ENCODE measurements around the gene GCN1. TPM values are rescaled to one million over a fixed set of nuclear protein-coding genes. Genes with fewer than 3 reads are reported as not detected.

Gene GCN1
- polyA plus RNA-seq, 1 donor (not counting 4 experiments of a cell fraction or from before 2014, with no cell fraction given) = 34.1 TPM

GRCh38 chr12:120121766-120122293 is 72.7 kb downstream of the GCN1 start:
- Histone ChIP-seq H3K9me1 (ENCODE audit: control insufficient read depth, extremely low read depth, insufficient read depth, low read length) (no peaks in the 10 kb centered on the region), H2AFZ (ENCODE audit: control insufficient read depth, low read length) (no peak overlapping the region), H3K79me2 (ENCODE audit: control insufficient read depth, insufficient read depth, low read length) (peaks cover 10% of the 10 kb centered on the region), H3K9ac (ENCODE audit: control insufficient read depth, extremely low read depth, insufficient read depth, low read length) (no peak overlapping the region), H3K4me1 (ENCODE audit: control insufficient read depth, extremely low read depth, insufficient read depth, low read length) (peaks cover 15% of the 10 kb centered on the region), H3K4me3 (ENCODE audit: control insufficient read depth in 2 of 3, extremely low read depth in 1 of 3, insufficient read depth in 2 of 3, low read depth in 1 of 3, low read length in 3 of 3) (no peak overlapping the region), H3K4me2 (ENCODE audit: control insufficient read depth, extremely low read depth, insufficient read depth, low read depth, low read length) (no peak overlapping the region), H3K36me3 (ENCODE audit: control insufficient read depth in 2 of 2, extremely low read depth in 1 of 2, insufficient read depth in 2 of 2, low read length in 2 of 2) (peaks cover 4 to 7% of the 10 kb centered on the region in 2 experiments), H3K27me3 (ENCODE audit: control insufficient read depth, extremely low read depth, insufficient read depth, low read length) (no peaks in the 10 kb centered on the region), H3K9me3 (ENCODE audit: control insufficient read depth, low read depth, low read length) (no peaks in the 10 kb centered on the region), H4K20me1 (ENCODE audit: control insufficient read depth, extremely low read depth, insufficient read depth, low read length) (no peaks in the 10 kb centered on the region), H3K27ac (ENCODE audit: control insufficient read depth, insufficient read depth, low read length) (no peak overlapping the region)
- TF ChIP-seq, protein P1, sequence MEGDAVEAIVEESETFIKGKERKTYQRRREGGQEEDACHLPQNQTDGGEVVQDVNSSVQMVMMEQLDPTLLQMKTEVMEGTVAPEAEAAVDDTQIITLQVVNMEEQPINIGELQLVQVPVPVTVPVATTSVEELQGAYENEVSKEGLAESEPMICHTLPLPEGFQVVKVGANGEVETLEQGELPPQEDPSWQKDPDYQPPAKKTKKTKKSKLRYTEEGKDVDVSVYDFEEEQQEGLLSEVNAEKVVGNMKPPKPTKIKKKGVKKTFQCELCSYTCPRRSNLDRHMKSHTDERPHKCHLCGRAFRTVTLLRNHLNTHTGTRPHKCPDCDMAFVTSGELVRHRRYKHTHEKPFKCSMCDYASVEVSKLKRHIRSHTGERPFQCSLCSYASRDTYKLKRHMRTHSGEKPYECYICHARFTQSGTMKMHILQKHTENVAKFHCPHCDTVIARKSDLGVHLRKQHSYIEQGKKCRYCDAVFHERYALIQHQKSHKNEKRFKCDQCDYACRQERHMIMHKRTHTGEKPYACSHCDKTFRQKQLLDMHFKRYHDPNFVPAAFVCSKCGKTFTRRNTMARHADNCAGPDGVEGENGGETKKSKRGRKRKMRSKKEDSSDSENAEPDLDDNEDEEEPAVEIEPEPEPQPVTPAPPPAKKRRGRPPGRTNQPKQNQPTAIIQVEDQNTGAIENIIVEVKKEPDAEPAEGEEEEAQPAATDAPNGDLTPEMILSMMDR (optimal IDR thresholded peaks at IDR 0.05 in 1 of 3, IDR thresholded peaks at IDR 0.05 in 1 of 3, conservative IDR thresholded peaks at IDR 0.05 in 1 of 3; ENCODE audit: extremely low read depth in 1 of 3, insufficient read depth in 2 of 3, low read length in 3 of 3) = no peak
- TF ChIP-seq EZH2 (IDR thresholded peaks at IDR 0.05; ENCODE audit: low read length) = no peak
- DNase-seq (ENCODE audit: low read depth, low spot score) (no peak), FAIRE-seq (no peak)
- dilution Hi-C loops (cut with MboI; ENCODE audit: extremely low pct_ligation_motif_present, low sequenced_read_pairs) = no loop called here

DNA sequence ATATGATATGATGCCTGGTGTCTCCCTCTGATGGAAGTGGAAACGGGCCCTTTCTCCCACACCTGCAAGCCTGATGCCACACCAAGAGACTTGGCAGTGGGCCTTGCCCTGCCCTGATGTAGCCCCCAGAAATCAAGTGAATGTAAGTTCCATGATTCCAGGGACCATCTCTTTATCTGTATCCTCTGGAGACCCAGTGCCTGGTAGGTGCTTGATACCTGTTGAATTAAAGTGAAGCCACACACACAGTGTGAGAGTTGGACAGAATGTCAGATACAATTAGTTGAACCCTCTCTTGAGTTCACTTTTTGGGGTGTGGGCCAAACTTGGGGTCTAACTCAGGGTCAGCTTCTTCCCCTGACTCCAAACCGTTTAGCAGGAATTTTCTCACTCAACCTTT is 73.2 kb downstream of the GCN1 start:
- TF ChIP-seq, protein P1 (optimal IDR thresholded peaks at IDR 0.05 in 1 of 3, IDR thresholded peaks at IDR 0.05 in 1 of 3, conservative IDR thresholded peaks at IDR 0.05 in 1 of 3; ENCODE audit: extremely low read depth in 1 of 3, insufficient read depth in 2 of 3, low read length in 3 of 3) = no peak
- no peak for TF ChIP-seq EZH2 (IDR thresholded peaks at IDR 0.05; ENCODE audit: low read length)
- Histone ChIP-seq H3K27me3 (ENCODE audit: control insufficient read depth, extremely low read depth, insufficient read depth, low read length) (no peaks in the 10 kb centered on the region), H3K9me3 (ENCODE audit: control insufficient read depth, low read depth, low read length) (no peaks in the 10 kb centered on the region), H3K79me2 (ENCODE audit: control insufficient read depth, insufficient read depth, low read length) (peaks cover 10% of the 10 kb centered on the region), H3K27ac (ENCODE audit: control insufficient read depth, insufficient read depth, low read length) (no peak overlapping the region), H3K4me3 (ENCODE audit: control insufficient read depth in 2 of 3, extremely low read depth in 1 of 3, insufficient read depth in 2 of 3, low read depth in 1 of 3, low read length in 3 of 3) (no peak overlapping the region), H3K9me1 (ENCODE audit: control insufficient read depth, extremely low read depth, insufficient read depth, low read length) (no peaks in the 10 kb centered on the region), H4K20me1 (ENCODE audit: control insufficient read depth, extremely low read depth, insufficient read depth, low read length) (no peaks in the 10 kb centered on the region), H3K4me2 (ENCODE audit: control insufficient read depth, extremely low read depth, insufficient read depth, low read depth, low read length) (no peak overlapping the region), H3K9ac (ENCODE audit: control insufficient read depth, extremely low read depth, insufficient read depth, low read length) (no peak overlapping the region), H2AFZ (ENCODE audit: control insufficient read depth, low read length) (no peak overlapping the region), H3K36me3 (ENCODE audit: control insufficient read depth in 2 of 2, extremely low read depth in 1 of 2, insufficient read depth in 2 of 2, low read length in 2 of 2) (peaks cover 4% of the 10 kb centered on the region in 2 experiments), H3K4me1 (ENCODE audit: control insufficient read depth, extremely low read depth, insufficient read depth, low read length) (peaks cover 15% of the 10 kb centered on the region)
- DNase-seq (ENCODE audit: low read depth, low spot score) (no peak), FAIRE-seq (no peak)
- dilution Hi-C loops (cut with MboI; ENCODE audit: extremely low pct_ligation_motif_present, low sequenced_read_pairs) = no loop called here
